ENCODE results near the gene KRT71.
"Not testable (repeated sequence)": the region's sequence is repeated elsewhere in the genome, so short reads cannot be mapped to it uniquely, and the experiment has no call there.

KRT71 gene

DNA sequence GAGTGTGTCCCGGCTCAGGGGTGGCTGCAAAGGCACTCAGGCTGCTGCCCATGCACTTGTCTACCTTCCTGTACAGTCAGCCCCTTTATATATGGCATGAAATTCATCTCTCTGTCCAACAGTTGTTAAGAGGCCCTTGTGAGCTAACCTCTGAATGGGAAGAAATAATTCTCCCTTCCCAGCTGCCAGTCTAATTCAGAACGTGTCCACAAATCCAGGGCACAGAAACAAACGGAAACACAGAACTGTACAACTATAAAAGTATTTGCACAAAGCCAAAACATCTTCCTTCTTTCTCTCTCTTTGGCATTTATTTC lies 33.6 kb downstream of the KRT71 start:
- FAIRE-seq: no peak

DNA sequence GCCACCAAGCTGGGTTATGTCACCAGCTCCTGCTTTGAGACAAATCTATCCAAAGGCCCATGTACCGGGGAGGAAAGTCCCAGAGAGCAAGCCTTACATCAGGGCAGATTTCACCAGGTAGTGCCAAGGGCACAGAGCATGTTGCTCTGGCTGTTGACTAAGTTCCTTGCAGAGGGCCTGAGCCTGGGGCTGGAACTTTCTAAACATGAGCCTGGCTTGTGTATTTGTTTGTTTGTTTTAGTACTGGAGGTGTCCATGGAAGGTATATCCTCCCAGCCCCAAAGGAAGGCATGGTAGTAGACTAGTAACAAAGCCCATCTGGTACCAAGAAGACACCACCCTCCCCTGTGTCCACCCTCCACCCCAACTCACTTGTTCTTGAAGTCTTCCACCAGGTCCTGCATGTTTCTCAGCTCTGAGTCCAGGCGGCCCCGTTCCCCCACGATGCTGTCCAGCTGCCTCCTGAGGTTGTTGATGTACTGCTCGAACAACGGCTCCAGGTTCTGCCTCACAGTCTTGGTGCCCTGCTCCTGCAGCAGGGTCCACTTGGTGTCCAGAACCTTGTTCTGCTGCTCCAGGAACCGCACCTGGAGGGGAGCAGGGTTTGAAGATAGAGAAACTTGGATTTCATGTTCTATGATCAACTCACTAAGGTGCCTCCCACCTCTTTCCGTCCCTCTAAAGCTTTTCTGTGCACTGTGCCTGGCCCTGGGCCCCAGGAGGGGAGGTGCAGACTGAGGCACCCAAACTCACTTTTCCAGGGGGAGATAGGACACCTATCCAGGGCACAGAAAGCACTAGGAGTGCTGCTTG lies 34.2 kb downstream of the KRT71 start:
- no peak for FAIRE-seq

DNA sequence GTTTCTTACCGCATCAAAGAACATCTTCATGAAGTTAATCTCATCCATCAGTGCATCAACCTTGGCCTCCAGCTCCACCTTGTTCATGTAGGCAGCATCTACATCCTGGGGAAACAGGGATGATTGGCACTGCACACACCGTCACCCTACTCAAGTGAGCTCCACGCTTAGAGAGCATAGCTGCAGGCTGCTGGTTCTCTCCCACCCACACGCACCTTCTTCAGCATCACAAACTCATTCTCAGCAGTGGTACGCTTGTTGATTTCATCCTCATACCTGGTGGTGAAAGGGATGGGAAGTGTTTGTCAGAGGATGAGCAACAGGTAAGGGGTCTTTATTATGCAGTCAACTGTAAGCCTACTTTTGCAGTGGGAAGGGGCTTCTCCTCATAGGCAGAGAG lies 35.1 kb downstream of the KRT71 start:
- no peak for FAIRE-seq

DNA sequence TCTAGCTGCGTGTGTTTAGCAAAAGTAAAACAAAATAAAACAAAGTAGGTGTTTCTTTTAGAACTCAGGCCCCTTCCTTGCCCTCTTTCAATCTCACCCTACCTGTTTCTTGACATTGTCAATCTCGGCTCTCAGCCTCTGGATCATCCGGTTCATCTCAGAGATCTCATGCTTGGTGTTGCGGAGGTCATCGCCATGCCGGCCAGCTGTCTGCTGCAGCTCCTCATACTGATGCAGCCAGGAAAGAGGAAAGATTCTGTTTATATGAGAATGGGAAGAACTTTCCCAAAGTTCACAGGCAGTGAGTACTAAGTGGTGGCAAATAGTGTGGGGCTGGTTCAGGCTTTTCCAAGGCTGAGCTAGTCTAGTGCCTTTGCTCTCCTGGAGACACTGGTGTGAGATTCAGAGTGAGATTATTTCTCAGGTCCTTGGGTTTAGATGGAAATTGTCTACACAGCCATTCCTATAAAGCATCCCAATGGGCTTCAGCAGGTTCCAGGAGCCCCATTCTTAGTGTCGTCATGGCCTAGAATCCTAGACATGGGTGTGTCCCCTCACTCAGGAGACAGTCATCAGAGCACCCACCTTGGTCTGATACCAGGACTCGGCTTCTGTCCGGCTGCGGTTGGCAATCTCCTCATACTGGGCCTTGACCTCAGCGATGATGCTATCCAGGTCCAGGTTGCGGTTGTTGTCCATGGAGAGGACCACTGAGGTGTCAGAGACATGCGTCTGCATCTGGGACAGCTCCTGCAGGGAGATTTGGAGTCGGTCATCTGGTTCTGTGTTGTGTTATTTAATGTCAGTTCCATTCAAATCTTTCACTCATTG lies 35.7 kb downstream of the KRT71 start:
- no peak for FAIRE-seq

DNA sequence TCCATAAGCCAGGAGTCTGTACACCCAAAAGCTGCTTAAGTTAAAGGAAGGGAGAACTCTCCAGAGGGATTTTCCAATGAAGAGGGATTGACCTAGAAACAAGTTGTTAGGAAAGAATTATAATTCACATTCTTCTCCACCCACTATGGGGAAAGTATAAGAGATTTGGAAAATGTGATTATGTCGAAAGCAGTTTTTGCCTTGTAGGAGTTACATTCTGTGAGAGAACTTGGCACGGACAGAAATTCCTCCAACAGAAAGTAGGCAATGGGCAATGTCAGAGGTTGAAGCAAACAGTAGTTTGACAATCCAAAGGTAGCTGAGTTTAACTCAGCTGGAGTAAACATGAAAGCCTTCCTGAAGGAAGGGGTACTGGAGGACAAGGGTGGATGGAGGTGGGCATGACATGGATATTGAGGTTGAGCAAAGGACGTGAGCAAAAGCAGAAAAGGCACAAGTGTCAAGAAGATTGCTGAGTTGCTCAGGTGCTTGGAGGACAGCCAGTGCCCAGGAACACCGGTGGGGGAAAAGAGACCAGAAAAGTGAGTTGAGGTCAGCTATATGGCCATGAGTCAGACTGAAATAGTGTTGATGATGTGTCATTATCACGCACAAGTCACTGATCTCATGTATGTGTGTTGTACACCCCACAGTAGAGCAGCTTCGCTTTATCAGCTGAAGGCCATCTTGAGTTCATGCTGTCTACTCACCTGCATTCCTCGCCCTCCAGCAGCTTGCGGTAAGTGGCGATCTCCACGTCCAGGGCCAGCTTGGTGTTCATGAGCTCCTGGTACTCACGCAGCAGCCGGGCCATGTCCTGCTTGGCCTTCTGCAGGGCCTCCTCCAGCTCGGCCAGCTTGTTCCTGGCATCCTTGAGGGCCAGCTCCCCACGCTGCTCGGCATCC lies 36.8 kb downstream of the KRT71 start:
- FAIRE-seq: no peak

DNA sequence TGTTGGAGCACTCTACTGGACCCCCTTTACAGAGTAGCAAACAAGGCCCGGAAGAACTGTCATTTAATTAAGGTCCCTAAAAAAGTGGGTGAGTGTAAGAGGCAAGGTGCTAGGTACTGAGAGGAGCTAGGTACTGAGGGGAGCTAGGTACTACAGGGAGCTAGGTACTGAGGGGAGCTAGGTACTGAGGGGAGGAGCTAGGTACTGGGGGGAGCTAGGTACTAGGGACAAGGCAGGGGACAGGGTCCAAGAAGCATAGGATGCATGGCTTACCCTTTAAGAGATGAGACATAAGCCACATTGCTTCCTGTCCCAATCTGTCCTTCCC lies 37.7 kb downstream of the KRT71 start:
- FAIRE-seq: no peak

DNA sequence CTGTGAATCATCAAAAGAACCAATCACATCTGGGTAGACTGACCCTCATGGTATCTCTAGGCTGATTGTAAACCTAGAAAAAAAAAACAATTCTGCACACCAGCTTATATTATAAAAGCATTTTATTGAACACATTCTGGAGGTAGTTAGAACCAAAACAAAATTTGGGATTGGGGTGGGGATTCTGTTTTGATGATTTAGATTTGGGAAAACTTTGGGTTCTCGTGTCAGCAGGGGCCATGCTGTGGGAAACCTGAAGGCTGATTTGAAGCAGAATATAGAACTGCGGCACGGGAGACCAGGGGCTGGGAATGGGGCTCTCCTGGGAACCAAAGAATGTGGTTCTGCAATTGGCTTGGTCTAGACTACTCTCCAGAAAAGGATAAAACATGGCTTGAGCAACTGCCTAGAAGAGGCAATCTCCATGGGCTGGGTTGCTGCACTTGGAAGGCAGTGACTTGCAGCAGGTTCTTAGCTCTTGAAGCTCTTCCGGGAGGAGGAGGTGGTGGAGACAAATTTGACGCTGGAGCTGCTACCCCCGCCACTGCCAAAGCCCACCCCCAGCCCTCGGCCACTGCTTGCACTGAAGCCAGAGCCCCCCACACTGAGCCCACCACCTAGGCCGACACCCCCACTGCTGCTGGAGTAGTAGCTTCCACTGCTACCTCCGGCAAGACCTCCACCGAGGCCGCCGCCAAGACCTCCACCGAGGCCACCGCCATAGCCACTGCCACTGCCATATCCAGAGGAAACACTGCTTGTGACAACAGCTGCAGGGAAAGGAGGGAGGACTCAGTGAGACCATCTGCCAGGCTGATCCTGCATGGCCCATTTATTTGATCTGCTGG lies 38.2 kb downstream of the KRT71 start:
- FAIRE-seq: no peak

DNA sequence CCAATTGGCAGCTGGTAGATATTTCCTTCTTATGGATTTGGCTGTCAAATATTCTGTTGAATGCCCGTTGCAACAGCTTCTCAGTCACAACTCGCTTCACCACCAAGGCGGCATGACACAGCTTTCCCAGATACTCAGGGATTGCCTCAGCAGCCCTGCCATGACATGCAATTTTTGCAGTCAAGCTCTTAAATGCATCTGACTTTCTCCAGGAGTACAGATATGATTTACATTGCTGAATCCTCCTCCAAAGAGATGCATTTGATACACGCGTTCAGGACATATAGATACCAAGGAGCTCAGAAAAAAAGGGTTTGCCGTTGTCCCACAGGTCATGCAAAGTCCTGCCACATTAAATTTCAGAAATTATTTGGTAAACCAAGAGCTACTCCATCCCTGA lies 39.2 kb downstream of the KRT71 start:
- FAIRE-seq: no peak

DNA sequence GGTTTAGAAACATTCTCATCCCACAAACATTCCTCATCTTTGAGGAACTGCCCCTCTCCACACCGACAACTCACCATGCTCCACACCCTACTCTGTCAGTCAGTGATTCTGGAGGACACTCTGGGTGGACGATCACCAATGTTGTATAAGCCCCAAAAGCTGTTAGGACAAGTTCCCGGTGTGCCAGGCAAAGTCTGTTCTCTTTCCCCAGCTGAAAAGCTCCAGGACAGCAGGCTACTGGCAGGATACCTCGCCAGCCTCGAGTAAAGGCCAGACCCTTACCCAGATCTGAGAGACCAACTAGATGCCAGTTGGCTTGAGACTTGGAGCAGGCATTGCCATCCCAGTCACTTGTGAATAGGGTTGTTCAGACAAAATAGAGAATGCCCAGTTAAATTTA lies 44.7 kb downstream of the KRT71 start:
- FAIRE-seq: no peak

DNA sequence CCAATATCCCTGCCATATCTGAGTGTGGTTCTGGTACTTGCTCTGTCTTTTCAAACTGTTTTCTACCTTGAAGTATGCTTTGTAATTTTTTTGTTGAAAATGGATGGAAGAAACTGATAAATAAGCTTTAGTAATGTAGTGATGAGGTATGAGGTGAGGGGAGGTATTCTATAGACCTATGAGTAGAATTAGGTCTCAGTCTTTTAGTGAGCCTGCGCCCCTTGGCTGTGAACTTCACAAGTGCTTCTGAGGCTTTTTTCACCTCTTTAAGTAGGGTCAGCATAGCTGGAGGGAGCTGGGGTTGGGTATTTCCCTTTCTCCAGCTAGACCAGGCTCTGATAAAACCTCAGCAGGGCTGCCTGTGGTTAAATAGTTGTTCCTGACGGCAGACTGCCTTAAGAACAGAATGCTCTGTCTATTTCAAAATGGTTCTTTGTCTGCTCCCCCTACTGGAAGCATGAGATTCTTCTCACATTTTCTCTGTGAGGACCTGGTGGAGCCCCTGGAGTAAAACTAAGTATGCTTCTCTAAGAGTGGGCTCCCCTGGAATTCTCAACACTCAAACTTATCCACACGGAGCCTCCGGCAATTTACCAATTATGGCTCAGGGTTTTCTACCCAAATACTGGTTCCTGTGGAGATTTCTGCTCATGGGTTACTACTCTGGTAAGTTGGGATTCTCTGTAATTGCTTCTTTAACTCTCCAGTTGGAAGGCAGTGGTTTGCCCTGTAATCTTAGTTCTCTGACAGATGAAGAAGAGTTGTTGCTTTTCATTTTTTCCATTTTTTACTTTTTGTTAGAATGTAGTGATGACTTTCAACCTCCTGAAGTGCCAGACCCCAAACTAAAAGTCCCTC lies 45.9 kb downstream of the KRT71 start:
- FAIRE-seq: no peak

DNA sequence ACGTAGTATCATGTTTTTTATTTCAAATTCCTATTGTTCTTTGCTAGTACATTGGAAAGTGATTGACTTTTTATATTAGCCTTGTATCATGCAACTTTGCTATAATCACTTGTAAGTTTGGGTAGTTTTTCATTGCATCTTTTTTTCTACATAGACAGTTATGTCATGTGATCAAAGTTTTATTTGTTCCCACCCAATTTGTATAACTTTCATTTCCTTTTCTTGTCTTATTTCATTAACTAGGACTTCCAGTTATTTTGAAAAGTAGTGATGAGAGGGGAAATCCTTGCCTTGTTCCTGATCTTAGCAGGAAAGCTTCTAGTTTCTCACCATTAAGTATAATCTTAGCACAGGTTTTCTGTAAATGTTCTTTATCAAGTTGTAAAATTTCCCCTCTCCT lies 50.1 kb downstream of the KRT71 start:
- no peak for FAIRE-seq

DNA sequence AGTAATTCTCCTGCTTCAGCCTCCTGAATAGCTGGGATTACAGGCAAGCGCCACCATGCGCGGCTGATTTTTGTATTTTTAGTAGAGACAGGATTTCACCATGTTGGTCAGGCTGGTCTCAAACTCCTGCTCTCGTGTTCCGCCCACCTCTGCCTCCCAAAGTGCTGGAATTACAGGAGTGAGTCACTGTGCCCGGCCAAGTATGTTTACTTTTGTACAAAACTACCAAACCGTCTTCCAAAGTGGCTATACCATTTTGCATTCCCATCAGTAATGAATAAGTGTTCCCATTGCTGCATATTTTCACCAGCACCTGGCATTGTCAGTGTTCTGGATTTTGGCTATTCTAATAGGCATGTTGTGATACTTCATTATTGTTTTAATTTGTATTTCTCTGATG lies 51.5 kb downstream of the KRT71 start:
- FAIRE-seq: no peak

DNA sequence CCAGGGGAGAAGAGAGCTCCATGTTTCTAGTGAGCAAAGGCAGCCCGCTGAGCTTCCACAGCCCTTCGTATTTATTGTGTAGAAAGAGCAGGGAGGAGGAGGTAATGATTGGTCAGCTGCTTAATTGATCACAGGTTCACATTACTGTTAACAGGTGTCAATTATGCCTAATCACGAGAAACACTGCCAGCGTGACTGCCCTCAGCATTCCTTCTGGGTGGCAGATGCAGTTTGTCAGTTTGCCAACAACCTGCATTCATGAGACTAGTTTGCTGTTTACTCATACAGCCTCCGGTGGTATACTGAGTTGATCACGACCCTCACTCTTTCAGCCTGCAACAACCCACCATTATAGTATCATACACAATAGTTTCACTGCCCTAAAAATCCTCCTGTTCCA lies 52.4 kb downstream of the KRT71 start:
- not testable (repeated sequence) for FAIRE-seq

DNA sequence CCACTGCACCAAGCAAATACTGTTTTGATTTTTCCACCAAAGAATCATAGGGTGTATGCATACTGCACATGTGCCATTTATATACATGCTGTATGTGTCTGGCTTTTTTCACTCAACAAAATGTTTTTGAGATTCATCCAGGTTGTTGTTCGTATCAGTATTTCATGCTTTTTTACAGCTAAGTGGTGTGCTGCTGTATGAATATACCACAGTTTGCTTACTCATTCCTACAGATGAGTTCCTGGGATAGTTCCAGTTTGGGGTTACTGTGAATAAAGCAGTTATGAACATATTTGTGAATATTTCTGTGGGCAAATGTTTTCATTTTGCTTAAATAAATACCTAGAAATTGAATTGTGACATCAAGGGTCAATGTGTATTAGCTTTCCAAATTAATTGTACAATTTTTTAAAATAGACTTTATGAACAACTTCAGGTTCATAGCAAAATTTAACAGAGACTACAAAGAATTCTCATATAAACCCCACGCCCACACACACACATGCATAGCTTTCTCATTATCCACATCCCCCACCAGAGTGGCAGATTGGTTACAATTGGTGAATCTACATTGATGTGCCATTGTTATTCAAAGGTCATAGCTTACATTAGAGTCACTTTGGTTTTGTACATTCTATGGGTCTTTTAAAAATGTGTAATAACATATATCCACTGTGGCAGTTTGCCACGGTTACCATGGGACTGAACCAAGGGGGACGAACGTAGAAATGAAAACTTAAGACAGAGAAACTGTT lies 53.0 kb downstream of the KRT71 start:
- no peak for FAIRE-seq

DNA sequence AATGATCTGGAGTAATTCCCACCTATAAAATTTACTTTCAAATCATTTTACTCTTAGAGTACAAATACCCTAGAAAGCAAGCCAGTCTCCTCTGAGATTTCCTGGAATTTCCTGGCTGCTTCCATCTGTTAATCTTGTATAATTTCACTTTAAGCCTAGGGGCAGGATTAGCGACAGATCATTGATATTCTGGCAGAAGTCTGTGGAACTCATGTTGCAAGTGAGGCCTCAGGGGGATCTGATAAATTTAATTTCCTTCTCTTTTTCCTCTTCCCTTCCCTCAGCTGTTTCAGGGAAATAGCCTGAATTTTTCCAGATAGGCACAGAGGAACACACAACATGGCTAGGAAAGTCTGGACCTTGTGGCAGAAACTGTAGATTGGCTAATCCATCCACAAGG lies 54.0 kb downstream of the KRT71 start:
- FAIRE-seq: no peak

DNA sequence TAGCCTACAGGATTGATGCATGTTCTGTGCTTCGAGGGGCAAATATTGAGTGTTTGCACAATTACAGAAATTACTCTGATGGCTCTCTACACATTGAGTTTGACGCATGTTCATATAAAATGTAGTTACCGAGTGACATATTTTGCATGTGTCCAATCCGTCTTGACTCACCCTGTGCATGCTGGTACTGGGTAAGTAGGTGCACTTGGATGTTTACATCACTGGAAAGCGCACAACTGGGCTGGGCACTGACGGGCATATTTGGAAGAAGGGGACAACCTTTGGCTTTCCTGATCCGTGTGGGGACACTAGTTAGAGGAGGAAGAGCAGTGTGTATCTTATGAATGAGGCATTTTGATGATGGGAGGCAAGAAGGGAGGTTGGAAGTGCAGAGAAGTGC lies 55.0 kb downstream of the KRT71 start:
- no peak for FAIRE-seq

DNA sequence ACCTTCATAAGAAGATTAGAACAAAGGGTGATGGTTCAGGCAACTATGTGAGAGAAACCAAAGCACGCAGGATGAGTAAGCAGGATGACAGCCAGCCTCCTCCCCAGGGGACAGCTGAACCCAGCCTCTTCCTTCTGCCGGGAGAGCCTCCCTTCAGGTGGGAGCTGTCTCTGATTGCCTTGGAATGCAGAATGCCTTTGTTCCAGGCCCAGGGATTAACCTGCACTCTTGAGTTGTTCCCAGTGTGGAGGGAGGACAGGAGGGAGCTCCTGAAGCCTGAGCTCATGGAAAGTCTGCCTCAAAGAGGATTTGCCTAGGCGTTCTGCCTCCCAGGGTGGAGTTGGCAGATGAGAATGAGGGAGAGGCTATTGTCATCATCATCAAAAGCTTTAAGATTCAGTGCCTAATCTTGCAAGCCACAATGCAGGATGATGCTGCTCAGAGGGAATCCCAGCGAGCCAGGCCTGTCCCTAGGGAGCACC lies 56.3 kb downstream of the KRT71 start:
- FAIRE-seq: no peak

DNA sequence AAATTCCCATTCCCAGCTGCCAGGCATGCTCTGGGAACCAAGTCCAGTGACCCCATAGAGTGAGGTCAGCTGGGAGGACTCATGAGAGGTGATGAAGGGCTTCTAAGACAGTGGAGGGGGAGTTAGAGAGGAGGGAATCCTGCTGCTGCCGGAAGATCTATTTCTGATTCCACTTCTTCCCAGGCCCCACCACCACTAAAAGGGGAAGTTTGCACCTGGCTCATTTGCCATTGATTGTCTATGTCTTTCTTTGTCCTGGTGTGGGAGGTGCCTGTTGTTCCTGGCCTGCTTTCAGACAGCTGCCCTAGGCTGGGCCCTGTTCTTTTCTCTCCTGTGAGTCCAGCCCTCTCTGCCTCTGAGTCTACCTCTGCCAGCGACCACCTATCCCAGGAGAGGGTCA lies 56.9 kb downstream of the KRT71 start:
- no peak for FAIRE-seq

DNA sequence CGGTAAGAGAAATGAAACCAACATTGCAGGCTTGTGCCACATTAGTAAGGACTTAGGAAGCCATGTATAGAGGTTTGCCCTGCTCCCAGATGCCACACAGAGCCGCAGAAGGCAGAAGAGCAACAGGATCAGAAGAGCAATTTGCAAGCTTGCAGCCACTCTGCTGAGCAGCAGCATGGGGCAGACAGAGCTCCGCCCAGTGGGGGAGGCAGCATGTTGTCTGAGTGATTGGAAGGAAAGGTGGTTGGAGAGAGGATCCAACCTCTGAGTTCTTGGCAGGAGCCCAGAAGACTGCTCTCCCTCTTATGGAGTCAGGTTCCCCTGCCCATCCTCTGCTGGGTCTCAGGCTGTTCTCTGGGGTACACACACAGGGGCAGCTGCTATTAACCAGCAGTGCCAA lies 57.6 kb downstream of the KRT71 start:
- FAIRE-seq: no peak

DNA sequence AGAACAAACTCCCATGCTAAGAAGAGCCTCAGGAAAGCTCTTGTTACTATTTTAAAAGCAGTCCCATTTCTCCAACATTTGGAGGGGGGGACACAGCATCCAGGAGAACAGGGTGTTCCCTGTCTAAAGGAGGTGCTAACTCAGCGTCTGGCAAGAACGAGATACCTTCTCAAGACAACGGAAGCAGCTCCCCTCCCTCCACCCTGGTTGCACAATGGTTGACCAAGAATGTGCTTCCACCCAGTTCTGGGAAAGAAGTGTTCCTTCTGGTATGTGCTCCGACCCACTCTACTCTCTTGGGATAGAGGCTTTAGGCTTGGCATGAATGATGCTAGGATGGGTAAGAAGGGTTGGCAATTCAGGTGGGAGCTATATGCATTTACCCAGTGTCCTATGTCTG lies 58.4 kb downstream of the KRT71 start:
- FAIRE-seq: no peak

DNA sequence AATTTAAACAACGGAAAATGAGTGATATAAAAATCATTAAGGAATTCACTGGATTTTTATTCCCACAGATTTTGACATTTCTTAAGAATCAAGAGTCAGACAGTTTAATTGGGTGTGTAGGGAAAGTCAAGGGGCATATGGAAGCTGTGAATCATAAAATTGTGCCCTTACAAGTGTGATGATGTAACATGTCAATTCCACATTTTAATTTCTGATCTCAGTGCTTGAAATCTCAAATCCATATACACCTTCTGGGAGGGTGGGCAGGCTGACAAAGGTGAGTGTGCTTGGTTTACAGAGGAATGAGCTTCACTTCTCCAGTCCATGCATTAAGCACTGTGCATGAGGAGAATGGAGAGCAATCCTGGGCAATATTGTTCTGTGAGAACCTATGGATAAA lies 58.8 kb downstream of the KRT71 start:
- FAIRE-seq: no peak

Measured in colon (tissue), 2 donors.